Esophagus muscularis mucosa (tissue), 3 donors: Measurements from ENCODE around the gene NCL.

Source experiments
- EP300 ChIP-seq: sonication (generic); formaldehyde crosslinking; IDR thresholded peaks from one replicate; pipeline ENCODE4 v1.6.1; 2017; ENCODE audit warnings: antibody characterized with exemption
- POLR2AphosphoS5 ChIP-seq, 2 donors: sonication (generic); formaldehyde crosslinking; IDR thresholded peaks; one replicate each; pipeline ENCODE4 v1.6.1; 2017; ENCODE audit warnings: antibody characterized with exemption in 2 of 2

DNA sequence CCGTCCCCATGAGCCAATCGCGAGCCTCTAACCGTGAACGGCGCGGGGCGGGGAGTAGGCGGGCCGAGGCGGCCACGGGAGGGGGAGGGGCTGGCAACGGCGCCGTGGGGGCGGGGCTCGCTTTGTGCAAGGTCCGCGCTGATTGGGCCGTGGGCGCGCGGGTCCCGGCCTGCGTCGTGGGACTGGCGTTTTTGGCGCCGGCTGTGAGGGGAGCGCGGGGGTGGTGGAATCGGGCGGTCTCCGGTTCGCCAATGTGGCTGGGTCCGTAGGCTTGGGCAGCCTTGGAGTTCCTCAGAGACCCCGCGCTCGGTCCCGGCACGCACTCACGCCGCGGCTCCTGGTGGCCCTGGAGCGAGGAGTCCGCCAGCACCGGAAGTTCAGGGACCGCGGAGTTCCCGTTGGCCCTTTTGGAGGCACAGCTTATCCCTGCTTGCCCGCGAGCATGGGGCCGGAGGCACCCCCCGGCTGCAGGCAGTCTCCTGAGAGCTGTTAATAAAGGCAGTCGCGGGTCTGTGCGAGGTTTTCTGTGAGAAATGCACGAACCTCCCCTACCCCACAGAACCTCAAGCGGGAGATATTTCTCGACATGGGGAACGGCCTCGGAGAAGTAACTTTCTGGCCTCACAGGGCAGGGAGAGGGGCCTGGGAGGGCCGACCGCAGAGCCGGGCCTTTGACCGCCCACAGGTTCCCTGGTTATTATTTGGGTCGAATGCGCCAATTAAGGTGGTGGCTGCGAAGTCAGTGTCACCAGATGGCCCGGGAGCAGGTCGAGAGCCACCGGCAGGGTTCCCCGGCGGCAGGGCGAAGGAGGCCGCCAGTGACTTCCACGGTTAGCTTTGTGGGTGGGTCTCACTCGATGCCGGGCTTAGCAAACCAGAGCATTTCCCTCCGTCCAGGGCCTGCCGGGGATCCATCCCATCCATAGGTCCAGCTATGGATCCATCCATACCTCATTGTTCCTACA lies 574 bp upstream of the NCL start:
- no peak for TF ChIP-seq EP300
- TF ChIP-seq POLR2AphosphoS5 (IDR thresholded peaks at IDR 0.05): peak in 1 of 2 donors; percentile 3
